Neural cell (in vitro differentiated cells): ENCODE data around the gene IGSF21. TPM values are rescaled to one million over a fixed set of nuclear protein-coding genes. Genes with fewer than 3 reads are reported as not detected.

Source experiments
- H2AFZ ChIP-seq: fragments of 200-600, 300-800 bp; sonication (generic), shearing (Covaris generic); 2 replicates; pipeline ENCODE4 v1.6.0; 2014; ENCODE audit warnings: low read depth, mild to moderate bottlenecking, antibody characterized with exemption, low read length, moderate library complexity
- H3F3A ChIP-seq: fragments of 200-600 bp; shearing (Covaris generic); 2 replicates; pipeline ENCODE4 v1.6.1; 2016; ENCODE audit warnings: mild to moderate bottlenecking, moderate library complexity, mixed read lengths, antibody characterized with exemption, low read length; ENCODE audit not compliant: insufficient read depth, poor library complexity, severe bottlenecking
- H3K27ac ChIP-seq: fragments of 200-600, 300-800 bp; sonication (generic), shearing (Covaris generic); 2 replicates; pipeline ENCODE4 v1.5.1; 2014; ENCODE audit warnings: mild to moderate bottlenecking, low read length, moderate library complexity
- H3K27me3 ChIP-seq: fragments of 300-800, 200-600 bp; sonication (generic), shearing (Covaris generic); 2 replicates; pipeline ENCODE4 v1.6.0; 2014; ENCODE audit warnings: mild to moderate bottlenecking, low read depth, low read length, moderate library complexity; ENCODE audit not compliant: insufficient read depth
- H3K36me3 ChIP-seq: fragments of 300-800, 200-600 bp; sonication (generic), shearing (Covaris generic); 2 replicates; pipeline ENCODE4 v1.5.1; 2014; ENCODE audit warnings: mild to moderate bottlenecking, antibody characterized with exemption, low read length, moderate library complexity; ENCODE audit not compliant: insufficient read depth
- H3K4me2 ChIP-seq: fragments of 300-800, 200-600 bp; sonication (generic), shearing (Covaris generic); 2 replicates; pipeline ENCODE4 v1.6.0; 2014; ENCODE audit warnings: mild to moderate bottlenecking, low read length
- H3K4me3 ChIP-seq: fragments of 300-800, 200-600 bp; sonication (generic), shearing (Covaris generic); 2 replicates; pipeline ENCODE4 v1.5.1; 2014; ENCODE audit warnings: mild to moderate bottlenecking, low read length, moderate library complexity
- H3K79me2 ChIP-seq: fragments of 200-600 bp; shearing (Covaris generic); replicated peaks from 2 replicates; pipeline ENCODE4 v1.6.0; 2014; ENCODE audit warnings: mild to moderate bottlenecking, low read length, moderate library complexity; ENCODE audit not compliant: insufficient read depth
- H3K9ac ChIP-seq: fragments of 300-800, 200-600 bp; sonication (generic), shearing (Covaris generic); 2 replicates; pipeline ENCODE4 v1.6.1; 2016; ENCODE audit warnings: mild to moderate bottlenecking, low read length, mixed read lengths
- H3K9me2 ChIP-seq: fragments of 200-600 bp; shearing (Covaris generic); 2 replicates; pipeline ENCODE4 v1.6.1; 2016; ENCODE audit warnings: mild to moderate bottlenecking, low read length, mixed read lengths; ENCODE audit not compliant: insufficient read depth
- H3K9me3 ChIP-seq: fragments of 200-600, 300-800 bp; sonication (generic), shearing (Covaris generic); 2 replicates; pipeline ENCODE4 v1.6.1; 2016; ENCODE audit warnings: mild to moderate bottlenecking, mixed run types, low read length, moderate library complexity, mixed read lengths
- H4K20me1 ChIP-seq: fragments of 200-600 bp; shearing (Covaris generic); 2 replicates; pipeline ENCODE4 v1.6.1; 2016; ENCODE audit warnings: mild to moderate bottlenecking, mixed run types; ENCODE audit not compliant: insufficient read depth
- CTCF ChIP-seq: fragments of 450-650 bp; IDR thresholded peaks from 2 replicates; pipeline ENCODE4 v1.5.1; 2014; ENCODE audit warnings: antibody characterized with exemption, mild to moderate bottlenecking, moderate library complexity; ENCODE audit not compliant: poor library complexity, severe bottlenecking
- EP300 ChIP-seq: fragments of 450-650 bp; conservative IDR thresholded peaks from 2 replicates; pipeline ENCODE4 v1.6.1; 2014; ENCODE audit warnings: antibody characterized with exemption, mild to moderate bottlenecking, moderate library complexity; ENCODE audit not compliant: poor library complexity, severe bottlenecking
- EZH2 ChIP-seq: fragments of 200-600, 300-800 bp; shearing (Covaris generic), sonication (generic); IDR thresholded peaks from 2 replicates; pipeline ENCODE4 v1.6.1; 2014; ENCODE audit warnings: antibody characterized with exemption, low read length, borderline replicate concordance, mild to moderate bottlenecking; ENCODE audit not compliant: insufficient read depth, poor library complexity, severe bottlenecking
- MXI1 ChIP-seq: fragments of 450-650 bp; conservative IDR thresholded peaks from 2 replicates; pipeline ENCODE4 v1.6.1; 2014; ENCODE audit warnings: antibody characterized with exemption, mild to moderate bottlenecking; ENCODE audit not compliant: poor library complexity, severe bottlenecking
- POLR2AphosphoS5 ChIP-seq: IDR thresholded peaks from 2 replicates; pipeline ENCODE4 v1.6.1; 2012
- RAD21 ChIP-seq: fragments of 450-650 bp; conservative IDR thresholded peaks from 2 replicates; pipeline ENCODE4 v1.6.1; 2014; ENCODE audit warnings: antibody characterized with exemption, mild to moderate bottlenecking, moderate library complexity
- REST ChIP-seq: IDR thresholded peaks from 2 replicates; pipeline ENCODE4 v1.6.1; 2012; ENCODE audit warnings: borderline replicate concordance
- SMC3 ChIP-seq: fragments of 450-650 bp; conservative IDR thresholded peaks from 2 replicates; pipeline ENCODE4 v1.6.1; 2014; ENCODE audit warnings: antibody characterized with exemption, mild to moderate bottlenecking, moderate library complexity; ENCODE audit not compliant: poor library complexity
- TAF1 ChIP-seq: IDR thresholded peaks from 2 replicates; pipeline ENCODE4 v1.6.1; 2012; ENCODE audit warnings: low read depth
- polyA plus RNA-seq: library from polyadenylated mRNA; depleted of rRNA; stranded (reverse); fragments of >200 nt; gene quantifications from 2 replicates; pipeline ENCODE4 v1.2.3, GENCODE V29; 2014

IGSF21 gene
- polyA plus RNA-seq, 1 donor from 2014 or later = 2.4 TPM

GRCh38 chr1:18132022-18132710 lies 24.6 kb downstream of the IGSF21 start:
- Histone ChIP-seq H3K27me3 (no peaks in the 10 kb centered on the region), H2AFZ (no peak overlapping the region), H3K9ac (no peak overlapping the region), H3K4me3 (no peak overlapping the region), H4K20me1 (no peaks in the 10 kb centered on the region), H3K9me2 (no peaks in the 10 kb centered on the region), H3K4me2 (no peak overlapping the region), H3F3A (no peaks in the 10 kb centered on the region), H3K9me3 (no peaks in the 10 kb centered on the region), H3K36me3 (no peaks in the 10 kb centered on the region), H3K79me2 (no peaks in the 10 kb centered on the region), H3K27ac (no peak overlapping the region)
- TF ChIP-seq POLR2AphosphoS5 = no peak
- TF ChIP-seq TAF1 = no peak
- TF ChIP-seq MXI1 = no peak
- TF ChIP-seq REST = no peak
- no peak for TF ChIP-seq SMC3
- TF ChIP-seq EP300 = no peak
- TF ChIP-seq RAD21 = no peak
- no peak for TF ChIP-seq CTCF

GRCh38 chr1:18132711-18133541 lies 25.3 kb downstream of the IGSF21 start:
- H3K36me3 ChIP-seq = no peaks in the 10 kb centered on the region
- H3K79me2 ChIP-seq = no peaks in the 10 kb centered on the region
- TF ChIP-seq EZH2 = no peak
- TF ChIP-seq SMC3 = no peak
- H3K4me3 ChIP-seq = no peak overlapping the region
- no peak overlapping the region for H2AFZ ChIP-seq
- no peaks in the 10 kb centered on the region for H3F3A ChIP-seq
- no peaks in the 10 kb centered on the region for H4K20me1 ChIP-seq
- no peak overlapping the region for H3K9ac ChIP-seq
- H3K4me2 ChIP-seq = no peak overlapping the region
- no peaks in the 10 kb centered on the region for H3K9me2 ChIP-seq
- H3K9me3 ChIP-seq = no peaks in the 10 kb centered on the region
- no peaks in the 10 kb centered on the region for H3K27me3 ChIP-seq
- no peak overlapping the region for H3K27ac ChIP-seq
